Stimulated activated CD4-positive, alpha-beta T cell treated with anti-CD3 and anti-CD28 coated beads, Interleukin-1b, Interleukin-23, amount 100 ng/mL, for 1 hour (primary cell): ENCODE results near the gene LYPD5.

Source experiments
- DNase-seq, 2 donors: peaks; one replicate each; pipeline ENCODE4 v3.0.0-alpha.2; 2020; ENCODE audit warnings: low read depth in 2 of 2

LYPD5 gene

DNA sequence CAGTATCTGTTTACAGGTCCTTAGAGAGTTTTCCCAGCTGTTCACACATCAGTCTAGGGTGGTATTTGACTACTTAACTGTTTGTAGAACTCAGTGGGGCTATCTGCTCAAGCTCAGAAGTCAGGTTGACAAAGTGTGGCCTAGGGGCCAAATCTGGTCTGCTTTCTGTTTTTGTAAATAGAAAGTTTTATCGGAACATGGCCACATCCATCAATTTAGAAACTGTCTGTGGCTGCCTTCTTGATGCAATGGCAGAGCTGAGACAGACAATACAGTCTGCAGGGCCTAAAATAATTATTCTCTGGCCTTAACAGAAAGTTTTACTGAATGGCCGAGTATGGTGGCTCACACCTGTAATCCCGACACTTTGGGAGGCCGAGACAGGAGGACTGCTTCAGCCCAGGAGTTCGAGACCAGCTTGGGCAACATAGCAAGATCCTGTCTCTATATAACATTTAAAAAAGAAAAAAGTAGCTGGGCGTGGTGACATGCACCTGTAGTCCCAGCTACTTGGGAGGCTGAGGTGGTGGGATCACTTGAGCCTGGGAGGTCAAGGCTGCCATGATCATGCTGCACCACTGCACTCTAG is 49.9 kb downstream of the LYPD5 start:
- DNase-seq: no peak

DNA sequence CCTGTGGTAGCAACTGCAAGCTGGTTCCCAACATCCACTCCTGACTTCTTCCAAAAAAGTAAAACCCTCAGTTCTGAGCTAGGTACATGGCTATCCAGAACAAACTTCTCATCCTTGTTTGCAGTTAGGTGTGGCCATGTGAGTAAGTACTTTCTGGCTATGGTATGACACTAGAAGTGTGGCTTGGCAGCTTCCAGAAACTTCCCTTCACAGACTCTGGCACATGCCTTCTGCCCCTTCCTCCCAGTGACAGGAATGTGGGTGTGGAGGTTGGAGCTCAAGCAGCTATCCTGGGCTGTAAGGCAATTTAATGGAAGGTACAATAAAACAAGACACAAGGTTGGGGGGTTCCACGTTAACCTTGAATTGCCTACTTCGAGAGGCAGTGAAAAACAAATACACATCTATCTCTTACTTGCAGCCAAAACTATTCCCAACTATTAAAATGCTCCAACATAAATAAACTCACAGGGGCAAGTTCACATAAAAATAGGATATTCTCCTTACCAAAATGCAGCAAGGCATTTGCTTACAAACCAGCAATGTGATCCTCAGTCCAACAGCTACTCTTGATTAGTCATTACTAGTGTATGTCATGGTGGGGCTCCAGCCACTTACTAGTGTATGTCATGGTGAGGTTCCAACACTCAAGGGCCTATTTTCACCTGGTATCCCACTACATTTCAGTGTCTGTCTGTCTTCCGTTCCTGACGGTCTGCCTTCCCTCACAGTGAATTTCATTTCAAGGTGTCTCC is 50.6 kb downstream of the LYPD5 start:
- no peak for DNase-seq

DNA sequence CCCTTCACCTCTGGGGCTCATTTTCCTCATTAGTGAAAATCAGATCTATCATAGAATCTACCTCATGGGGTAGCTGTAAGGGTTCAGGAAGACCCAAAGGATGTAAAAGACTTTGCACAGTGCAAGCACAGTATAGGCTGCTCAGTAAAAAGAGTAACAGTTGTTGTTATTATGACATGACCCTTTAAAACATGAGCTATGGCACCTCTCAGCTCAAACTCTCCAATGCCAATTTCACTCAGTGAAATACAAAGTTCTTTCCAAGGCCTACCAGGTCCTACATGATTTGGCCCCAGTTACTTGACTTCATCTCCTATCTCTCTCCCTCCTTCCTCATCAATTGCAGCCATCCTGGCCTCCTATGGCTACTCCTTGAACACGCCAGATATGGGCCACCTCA is 52.3 kb downstream of the LYPD5 start:
- no peak for DNase-seq

DNA sequence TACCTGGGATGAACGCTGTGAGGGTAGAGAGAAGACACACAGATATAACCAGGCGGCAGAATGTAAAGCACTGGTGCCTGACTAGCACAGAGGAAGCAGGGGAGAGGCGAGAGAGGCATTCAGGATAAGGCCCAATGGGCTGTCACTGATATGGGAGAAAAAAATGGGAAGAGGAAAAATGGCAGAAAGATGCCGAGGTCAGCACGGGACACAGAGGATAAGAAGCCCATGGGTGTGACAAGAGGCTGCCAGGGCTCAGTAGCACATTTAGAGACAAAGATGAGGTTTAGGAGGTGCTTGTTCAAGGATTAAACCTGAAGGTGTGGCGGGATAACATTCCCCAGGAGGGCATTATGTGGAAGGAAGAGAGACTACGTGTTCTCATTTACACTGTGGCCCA is 53.1 kb downstream of the LYPD5 start:
- no peak for DNase-seq

DNA sequence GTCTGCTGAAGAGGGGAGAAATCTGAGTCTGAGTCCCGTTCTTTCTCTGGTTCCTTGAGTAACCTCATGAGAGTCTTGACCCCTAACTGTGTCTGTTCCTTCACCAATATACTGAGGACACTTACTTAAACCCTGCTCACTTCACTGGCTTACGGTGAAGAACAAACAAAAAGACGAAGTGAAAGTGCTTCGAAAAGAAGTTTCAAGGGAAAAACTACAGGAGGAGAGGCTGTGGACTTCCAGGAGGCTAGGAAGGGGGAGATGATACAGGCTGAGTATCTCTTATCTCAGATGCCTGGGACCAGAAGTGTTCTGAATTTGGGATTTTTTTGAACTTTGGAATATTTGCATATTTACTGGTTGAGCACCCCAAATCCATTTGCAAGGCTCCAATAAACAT is 53.6 kb downstream of the LYPD5 start:
- DNase-seq: no peak

DNA sequence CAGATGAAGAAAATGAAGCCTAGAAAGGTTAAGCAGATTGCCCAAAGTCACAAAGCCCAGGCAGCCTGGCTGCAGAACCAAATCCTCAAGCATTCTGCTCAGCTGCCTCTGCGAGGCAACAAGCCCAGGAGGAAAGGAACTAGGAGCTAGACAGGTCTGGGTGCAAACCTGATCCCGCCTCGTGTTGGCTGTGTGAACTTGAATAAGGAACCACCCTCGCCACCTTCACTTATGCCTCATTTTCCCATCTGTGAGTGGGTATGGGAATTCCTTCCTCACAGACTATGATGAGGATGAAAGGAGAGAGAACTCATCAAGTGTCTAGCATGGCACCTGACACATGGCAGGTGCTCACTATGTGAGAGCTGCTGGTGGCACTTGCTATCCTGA is 54.0 kb downstream of the LYPD5 start:
- DNase-seq: no peak

DNA sequence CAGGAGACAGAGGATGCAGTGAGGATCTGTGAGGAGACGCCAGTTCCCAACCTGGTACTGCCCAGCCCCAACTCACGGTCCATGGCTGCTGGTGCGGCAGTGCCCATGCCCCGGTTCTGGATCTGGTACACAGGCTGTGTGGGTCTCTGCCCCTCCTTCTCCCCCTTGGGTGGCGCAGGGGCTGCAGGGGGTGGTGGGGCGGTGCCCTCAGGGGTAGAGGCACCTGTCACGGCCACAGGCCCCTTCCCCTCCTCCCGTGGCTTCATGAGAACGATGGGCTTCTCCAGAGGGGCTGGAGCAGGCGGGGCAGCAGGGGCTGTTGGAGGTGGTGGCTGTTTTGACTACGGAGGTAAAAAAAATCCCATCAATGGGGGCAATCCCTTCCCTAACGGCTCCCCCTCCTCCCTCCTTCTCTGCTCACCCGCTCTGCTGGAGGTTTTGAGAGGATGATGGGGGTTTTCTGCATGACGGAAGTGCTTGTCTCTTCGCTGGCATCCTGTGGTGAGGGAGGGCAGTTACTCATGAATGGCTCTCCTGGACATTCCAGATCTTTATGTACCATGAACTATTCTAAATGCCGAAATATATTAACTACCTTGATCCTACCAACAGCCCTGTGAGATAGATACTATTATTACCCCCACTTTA is 54.6 kb downstream of the LYPD5 start:
- no peak for DNase-seq
